ENCODE data around the gene PJA2.

Gene PJA2

GRCh38 chr5:109452661-109453060, 42.9 kb upstream of the PJA2 start:
- Histone ChIP-seq H3K27ac (ENCODE audit: poor library complexity, severe bottlenecking) (no peak overlapping the region), H3K4me1 (ENCODE audit: insufficient read depth, poor library complexity, severe bottlenecking) (peaks cover 36% of the 10 kb centered on the region), H3K4me3 (ENCODE audit: severe bottlenecking) (no peak overlapping the region), H3K9me3 (ENCODE audit: severe bottlenecking) (no peaks in the 10 kb centered on the region), H3K36me3 (ENCODE audit: low read depth) (peaks cover 6% of the 10 kb centered on the region; the same call in 1 of the 2 replicates), H3K27me3 (ENCODE audit: insufficient read depth, poor library complexity, severe bottlenecking) (no peaks in the 10 kb centered on the region)
- no peak for TF ChIP-seq CTCF (IDR thresholded peaks at IDR 0.05; ENCODE audit: poor library complexity, severe bottlenecking)
- ATAC-seq (ENCODE audit: low read depth) = no peak
- DNase-seq (ENCODE audit: low spot score) = no peak

GRCh38 chr5:109451146-109451545, 41.4 kb upstream of the PJA2 start:
- peaks cover 27% of the 10 kb centered on the region for H3K4me1 ChIP-seq (ENCODE audit: insufficient read depth, poor library complexity, severe bottlenecking)
- DNase-seq (ENCODE audit: low spot score) (no peak), ATAC-seq (ENCODE audit: low read depth) (no peak)
- no peaks in the 10 kb centered on the region for H3K9me3 ChIP-seq (ENCODE audit: severe bottlenecking)
- no peak overlapping the region for H3K27ac ChIP-seq (ENCODE audit: poor library complexity, severe bottlenecking)
- H3K4me3 ChIP-seq (ENCODE audit: severe bottlenecking) = no peak overlapping the region
- no peaks in the 10 kb centered on the region for H3K27me3 ChIP-seq (ENCODE audit: insufficient read depth, poor library complexity, severe bottlenecking)
- no peak for TF ChIP-seq CTCF (IDR thresholded peaks at IDR 0.05; ENCODE audit: poor library complexity, severe bottlenecking)
- no peaks in the 10 kb centered on the region for H3K36me3 ChIP-seq (ENCODE audit: low read depth)

DNA sequence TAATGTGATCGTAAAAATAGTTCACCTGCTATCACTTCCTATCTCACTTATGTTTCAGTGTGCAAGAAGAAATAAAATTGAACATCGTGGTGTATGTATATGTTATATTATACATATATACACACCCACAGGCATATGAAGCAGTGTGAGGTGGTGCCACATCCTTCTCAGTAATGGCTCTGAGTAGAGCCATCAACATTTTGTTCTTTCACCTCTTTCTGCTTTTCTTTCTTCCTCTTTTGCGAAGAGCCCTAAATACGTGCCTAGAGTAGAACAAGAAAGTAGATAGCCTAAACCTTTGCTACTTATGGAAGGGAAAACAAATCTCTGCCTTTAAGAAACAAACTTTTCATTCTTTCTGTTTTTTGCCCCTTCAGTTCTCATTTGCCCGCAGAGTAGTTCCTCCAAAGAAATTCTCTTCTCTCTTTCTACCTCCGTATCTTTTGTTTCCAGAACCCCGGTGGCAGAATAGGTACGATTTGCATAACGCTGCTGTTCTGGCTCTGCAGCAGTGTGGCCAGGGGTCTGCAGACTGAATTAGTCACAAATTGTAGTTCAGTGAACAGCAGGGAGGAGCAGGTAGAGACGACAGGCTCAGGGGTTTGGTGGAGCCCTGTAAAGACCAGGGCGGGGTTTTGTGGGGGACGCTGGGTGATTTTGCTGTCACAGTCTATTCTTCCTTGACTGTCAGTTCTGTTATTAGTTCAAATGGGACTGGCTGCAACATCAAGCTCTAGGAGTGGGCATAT, 40.5 kb upstream of the PJA2 start:
- ATAC-seq (ENCODE audit: low read depth) = no peak
- H3K4me3 ChIP-seq (ENCODE audit: severe bottlenecking) = no peak overlapping the region
- no peaks in the 10 kb centered on the region for H3K36me3 ChIP-seq (ENCODE audit: low read depth)
- no peak for TF ChIP-seq CTCF (IDR thresholded peaks at IDR 0.05; ENCODE audit: poor library complexity, severe bottlenecking)
- peaks cover 22% of the 10 kb centered on the region for H3K4me1 ChIP-seq (ENCODE audit: insufficient read depth, poor library complexity, severe bottlenecking)
- no peak for DNase-seq (ENCODE audit: low spot score)
- no peak overlapping the region for H3K27ac ChIP-seq (ENCODE audit: poor library complexity, severe bottlenecking)
- no peaks in the 10 kb centered on the region for H3K27me3 ChIP-seq (ENCODE audit: insufficient read depth, poor library complexity, severe bottlenecking)
- H3K9me3 ChIP-seq (ENCODE audit: severe bottlenecking) = no peaks in the 10 kb centered on the region

GRCh38 chr5:109448838-109449237, 39.1 kb upstream of the PJA2 start:
- peaks cover 10% of the 10 kb centered on the region for H3K4me1 ChIP-seq (ENCODE audit: insufficient read depth, poor library complexity, severe bottlenecking)
- no peak overlapping the region for H3K27ac ChIP-seq (ENCODE audit: poor library complexity, severe bottlenecking)
- H3K27me3 ChIP-seq (ENCODE audit: insufficient read depth, poor library complexity, severe bottlenecking) = no peaks in the 10 kb centered on the region
- no peaks in the 10 kb centered on the region for H3K9me3 ChIP-seq (ENCODE audit: severe bottlenecking)
- no peak for DNase-seq (ENCODE audit: low spot score)
- TF ChIP-seq CTCF (IDR thresholded peaks at IDR 0.05; ENCODE audit: poor library complexity, severe bottlenecking) = no peak
- H3K36me3 ChIP-seq (ENCODE audit: low read depth) = no peaks in the 10 kb centered on the region
- no peak overlapping the region for H3K4me3 ChIP-seq (ENCODE audit: severe bottlenecking)
- peak; percentile 69 for ATAC-seq (ENCODE audit: low read depth)

- Histone ChIP-seq H3K27ac (ENCODE audit: poor library complexity, severe bottlenecking) (no peak overlapping the region), H3K4me1 (ENCODE audit: insufficient read depth, poor library complexity, severe bottlenecking) (no peaks in the 10 kb centered on the region), H3K4me3 (ENCODE audit: severe bottlenecking) (no peak overlapping the region), H3K27me3 (ENCODE audit: insufficient read depth, poor library complexity, severe bottlenecking) (no peaks in the 10 kb centered on the region), H3K36me3 (ENCODE audit: low read depth) (no peaks in the 10 kb centered on the region), H3K9me3 (ENCODE audit: severe bottlenecking) (no peaks in the 10 kb centered on the region)
- TF ChIP-seq CTCF (IDR thresholded peaks at IDR 0.05; ENCODE audit: poor library complexity, severe bottlenecking) = no peak
- no peak for DNase-seq (ENCODE audit: low spot score)
- ATAC-seq (ENCODE audit: low read depth) = peak; percentile 23; the same call in 1 of the 3 replicates
These were observed 29.8 kb upstream of the PJA2 start for GRCh38 chr5:109439590-109439989.

All from RWPE2 (cell line).